PFSK-1 (cell line): ENCODE results near the gene CMBL.

ENCODE experiments used
- FOXP2 ChIP-seq: optimal IDR thresholded peaks from 2 replicates; pipeline ENCODE3; 2011; ENCODE audit warnings: borderline replicate concordance, control low read depth, inconsistent platforms; ENCODE audit not compliant: insufficient read depth; ENCODE audit errors: extremely low read length, extremely low read depth
- POLR2AphosphoS5 ChIP-seq: IDR thresholded peaks from 2 replicates; pipeline ENCODE4 v1.6.1; 2012; ENCODE audit warnings: low read depth, mild to moderate bottlenecking, control low read depth, low read length, moderate library complexity
- REST ChIP-seq, 2 experiments: IDR thresholded peaks; 2 replicates each; pipeline versions ENCODE4 v1.6.1 to v1.8.0; 2011 to 2012; ENCODE audit warnings: low read depth in 2 of 2, low read length in 2 of 2, control low read depth in 1 of 2, inconsistent platforms in 1 of 2, mild to moderate bottlenecking in 1 of 2, moderate library complexity in 1 of 2; ENCODE audit not compliant: insufficient read depth in 1 of 2
- SIN3A ChIP-seq: IDR thresholded peaks from 2 replicates; pipeline ENCODE4 v1.6.1; 2012; ENCODE audit warnings: mild to moderate bottlenecking, low read length, moderate library complexity, borderline replicate concordance; ENCODE audit not compliant: insufficient read depth
- TAF1 ChIP-seq: IDR thresholded peaks from 2 replicates; pipeline ENCODE4 v1.6.1; 2012; ENCODE audit warnings: low read length, control low read depth, borderline replicate concordance; ENCODE audit not compliant: insufficient read depth

The CMBL gene

GRCh38 chr5:10339958-10340357 lies 32.3 kb upstream of the CMBL start:
- no peak for TF ChIP-seq REST (IDR thresholded peaks at IDR 0.05; ENCODE audit: insufficient read depth in 1 of 2, low read depth in 2 of 2, low read length in 2 of 2)
- no peak for TF ChIP-seq SIN3A
- no peak for TF ChIP-seq TAF1
- TF ChIP-seq POLR2AphosphoS5, result no peak
- TF ChIP-seq FOXP2, result no peak

GRCh38 chr5:10339058-10339811 lies 31.5 kb upstream of the CMBL start:
- TF ChIP-seq TAF1 (no peak), FOXP2 (no peak), REST (IDR thresholded peaks at IDR 0.05; ENCODE audit: insufficient read depth in 1 of 2, low read depth in 2 of 2, low read length in 2 of 2) (no peak), SIN3A (no peak), POLR2AphosphoS5 (no peak)

- TF ChIP-seq FOXP2 (no peak), POLR2AphosphoS5 (no peak), TAF1 (no peak), SIN3A (no peak), REST (IDR thresholded peaks at IDR 0.05; ENCODE audit: insufficient read depth in 1 of 2, low read depth in 2 of 2, low read length in 2 of 2) (no peak)
Observed at GRCh38 chr5:10338686-10339057, 31.0 kb upstream of the CMBL start.

- TF ChIP-seq REST (IDR thresholded peaks at IDR 0.05; ENCODE audit: insufficient read depth in 1 of 2, low read depth in 2 of 2, low read length in 2 of 2) (no peak), TAF1 (no peak), POLR2AphosphoS5 (no peak)
Observed at GRCh38 chr5:10337986-10338385, 30.3 kb upstream of the CMBL start.

GRCh38 chr5:10337107-10337506 lies 29.4 kb upstream of the CMBL start:
- TF ChIP-seq SIN3A (no peak), FOXP2 (no peak), REST (IDR thresholded peaks at IDR 0.05; ENCODE audit: insufficient read depth in 1 of 2, low read depth in 2 of 2, low read length in 2 of 2) (no peak), POLR2AphosphoS5 (no peak), TAF1 (no peak)
